HG03103 (cell line): ENCODE data around the gene INSYN2B.
"Not testable (repeated sequence)": the region's sequence is repeated elsewhere in the genome, so short reads cannot be mapped to it uniquely, and the experiment has no call there.

ENCODE experiments used
- ATAC-seq: cut with Tn5 transposase; IDR thresholded peaks from one replicate; pipeline ENCODE4 v1.9.1; 2021; ENCODE audit warnings: low read depth; ENCODE audit not compliant: unreplicated experiment

Gene INSYN2B

GRCh38 chr5:169974121-169974770, 6.0 kb downstream of the INSYN2B start:
- no peak for ATAC-seq

GRCh38 chr5:169973056-169973455, 7.2 kb downstream of the INSYN2B start:
- no peak for ATAC-seq

- ATAC-seq, result no peak
Observed at GRCh38 chr5:169971780-169972179, 8.5 kb downstream of the INSYN2B start.

GRCh38 chr5:169970911-169971765, 9.2 kb downstream of the INSYN2B start:
- ATAC-seq, result no peak

GRCh38 chr5:169970339-169970738, 10.0 kb downstream of the INSYN2B start:
- ATAC-seq, result no peak

GRCh38 chr5:169964246-169964645, 16.0 kb downstream of the INSYN2B start:
- ATAC-seq, result no peak

GRCh38 chr5:169960659-169961058, 19.6 kb downstream of the INSYN2B start:
- ATAC-seq, result no peak

- ATAC-seq, result no peak
Observed at GRCh38 chr5:169958278-169958677, 22.0 kb downstream of the INSYN2B start.

- ATAC-seq, result no peak
Observed at GRCh38 chr5:169956756-169957155, 23.5 kb downstream of the INSYN2B start.

GRCh38 chr5:169956126-169956525, 24.2 kb downstream of the INSYN2B start:
- ATAC-seq, result no peak

- no peak for ATAC-seq
Observed at GRCh38 chr5:169954786-169955185, 25.5 kb downstream of the INSYN2B start.

- not testable (repeated sequence) for ATAC-seq
Observed at GRCh38 chr5:169953196-169953595, 27.1 kb downstream of the INSYN2B start.

GRCh38 chr5:169950333-169950732, 30.0 kb downstream of the INSYN2B start:
- ATAC-seq, result no peak

GRCh38 chr5:169946743-169947295, 33.5 kb downstream of the INSYN2B start:
- no peak for ATAC-seq

- ATAC-seq, result no peak
Observed at GRCh38 chr5:169945831-169946261, 34.4 kb downstream of the INSYN2B start.

GRCh38 chr5:169944922-169945680, 35.2 kb downstream of the INSYN2B start:
- peak; percentile 52 for ATAC-seq

- no peak for ATAC-seq
Observed at GRCh38 chr5:169944115-169944514, 36.2 kb downstream of the INSYN2B start.

- no peak for ATAC-seq
Observed at GRCh38 chr5:169943026-169943425, 37.3 kb downstream of the INSYN2B start.

GRCh38 chr5:169942181-169942580, 38.1 kb downstream of the INSYN2B start:
- ATAC-seq, result no peak

- ATAC-seq, result no peak
Observed at GRCh38 chr5:169941542-169941941, 38.8 kb downstream of the INSYN2B start.

- no peak for ATAC-seq
Observed at GRCh38 chr5:169939731-169940130, 40.6 kb downstream of the INSYN2B start.
